Adrenal gland (tissue), 5 donors: Measurements from ENCODE around the gene RBKS.
"Not testable (repeated sequence)": the region's sequence is repeated elsewhere in the genome, so short reads cannot be mapped to it uniquely, and the experiment has no call there.

Experiments
- POLR2A ChIP-seq, 2 donors: fragments of 450-650 bp; IDR thresholded peaks; one replicate each; pipeline ENCODE4 v1.6.1; 2017; ENCODE audit warnings: antibody characterized with exemption in 2 of 2, mild to moderate bottlenecking in 2 of 2, moderate library complexity in 1 of 2
- TF ChIP-seq, protein P1 (sequence below), 6 experiments: fragments of 450-650 bp in 4 of 6; fragments of 200-600 bp in 2 of 6; sonication (generic) in 1 of 6; IDR thresholded peaks; 1 replicate in 5 of 6; 2 replicates in 1 of 6; pipeline versions ENCODE4 v1.5.1 to v1.8.0; 2016 to 2021; ENCODE audit warnings: antibody characterized with exemption in 6 of 6, mild to moderate bottlenecking in 2 of 6, moderate library complexity in 1 of 6
- donor health status: DM: no; HTN: no; CAD: no.

DNA sequence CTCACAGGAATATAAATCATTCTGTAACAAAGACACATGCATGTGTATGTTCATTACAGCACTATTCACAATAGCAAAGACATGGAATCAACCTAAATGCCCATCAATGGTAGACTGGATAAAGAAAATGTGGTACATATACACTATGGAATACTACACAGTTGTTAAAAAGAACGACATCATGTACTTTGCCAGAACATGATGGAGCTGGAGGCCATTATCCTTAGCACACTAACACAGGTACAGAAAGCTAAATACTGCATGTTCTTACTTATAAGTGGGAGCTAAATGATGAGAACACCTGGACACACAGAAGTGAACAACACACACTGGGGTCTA lies 7.6 kb downstream of the RBKS start:
- TF ChIP-seq, protein P1, sequence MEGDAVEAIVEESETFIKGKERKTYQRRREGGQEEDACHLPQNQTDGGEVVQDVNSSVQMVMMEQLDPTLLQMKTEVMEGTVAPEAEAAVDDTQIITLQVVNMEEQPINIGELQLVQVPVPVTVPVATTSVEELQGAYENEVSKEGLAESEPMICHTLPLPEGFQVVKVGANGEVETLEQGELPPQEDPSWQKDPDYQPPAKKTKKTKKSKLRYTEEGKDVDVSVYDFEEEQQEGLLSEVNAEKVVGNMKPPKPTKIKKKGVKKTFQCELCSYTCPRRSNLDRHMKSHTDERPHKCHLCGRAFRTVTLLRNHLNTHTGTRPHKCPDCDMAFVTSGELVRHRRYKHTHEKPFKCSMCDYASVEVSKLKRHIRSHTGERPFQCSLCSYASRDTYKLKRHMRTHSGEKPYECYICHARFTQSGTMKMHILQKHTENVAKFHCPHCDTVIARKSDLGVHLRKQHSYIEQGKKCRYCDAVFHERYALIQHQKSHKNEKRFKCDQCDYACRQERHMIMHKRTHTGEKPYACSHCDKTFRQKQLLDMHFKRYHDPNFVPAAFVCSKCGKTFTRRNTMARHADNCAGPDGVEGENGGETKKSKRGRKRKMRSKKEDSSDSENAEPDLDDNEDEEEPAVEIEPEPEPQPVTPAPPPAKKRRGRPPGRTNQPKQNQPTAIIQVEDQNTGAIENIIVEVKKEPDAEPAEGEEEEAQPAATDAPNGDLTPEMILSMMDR (IDR thresholded peaks at IDR 0.05) = not testable (repeated sequence)
- not testable (repeated sequence) for TF ChIP-seq POLR2A (IDR thresholded peaks at IDR 0.05)
